Left cardiac atrium (tissue), 4 donors: ENCODE results near the gene SLC25A10. TPM values are rescaled to one million over a fixed set of nuclear protein-coding genes. Genes with fewer than 3 reads are reported as not detected.
"Not testable (repeated sequence)": the region's sequence is repeated elsewhere in the genome, so short reads cannot be mapped to it uniquely, and the experiment has no call there.

Source experiments
- ATAC-seq, 2 donors: fragments of 200-7000 bp; cut with Tn5 transposase; one replicate each; pipeline ENCODE4 v1.9.1; 2020; ENCODE audit warnings: mild to moderate bottlenecking in 2 of 2, moderate library complexity in 2 of 2
- DNase-seq: peaks from one replicate; pipeline ENCODE4 v3.0.0-alpha.2; 2020
- intact Hi-C, 2 donors: fragments of 100-400 bp; cut with DNase I; formaldehyde crosslinking; loops; one replicate each; pipeline versions ENCODE4 v1.14.1 to v1.15.1; 2022 to 2023
- microRNA-seq, 2 donors: library from miRNA; unstranded; fragments of <30 nt; microRNA quantifications; one replicate each; pipeline ENCODE4 v1.2.0, GENCODE V29; 2020
- total RNA-seq, 2 donors: library from RNA; stranded (reverse); fragmentation: NEBNext Ultra II Directional; extraction: Animal tissue kit (Norgen Biotek cat#: 25700); gene quantifications; one replicate each; pipeline ENCODE4 v1.2.1, GENCODE V29; 2021
- donor health status: DM: no; HTN: yes; CAD: no.
- donor health status: DM: no; HTN: yes; CAD: no; lungs with severe emphysema.
- donor health status: DM: yes; HTN: yes; CAD: no.
- donor health status: Dilated cardiomyopathy.

The SLC25A10 gene
- total RNA-seq, 2 donors from 2014 or later = 10.1 to 11.8 TPM

- intact Hi-C loops = no loop called here
- DNase-seq (no peak), ATAC-seq (no peak)
Observed at GRCh38 chr17:81737947-81738800, 26.1 kb downstream of the SLC25A10 start.

GRCh38 chr17:81738801-81739393, 26.8 kb downstream of the SLC25A10 start:
- ATAC-seq = no peak
- intact Hi-C loops = no loop called here
- no peak for DNase-seq

DNA sequence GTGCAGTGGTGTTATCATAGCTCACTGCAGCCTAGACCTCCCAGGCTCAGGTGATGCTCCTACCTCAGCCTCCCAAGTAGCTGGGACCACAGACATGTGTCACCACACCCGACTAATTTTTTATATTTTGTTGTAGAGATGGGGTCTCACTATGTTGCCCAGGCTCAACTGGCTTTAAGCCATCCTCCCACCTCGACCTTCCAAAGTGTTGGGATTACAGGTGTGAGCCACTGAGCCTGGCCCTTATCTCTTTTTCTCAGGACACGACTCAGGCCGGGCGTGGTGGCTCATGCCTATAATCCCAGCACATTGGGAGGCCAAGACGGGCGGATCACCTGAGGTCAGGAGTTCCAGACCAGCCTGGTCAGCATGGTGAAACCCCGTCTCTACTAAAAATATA, 27.5 kb downstream of the SLC25A10 start:
- not testable (repeated sequence) for DNase-seq

GRCh38 chr17:81740395-81740961, 28.4 kb downstream of the SLC25A10 start:
- ATAC-seq (no peak), DNase-seq (no peak)
- intact Hi-C loops = no loop called here

More for the DNA sequence above, 27.5 kb downstream of the SLC25A10 start:
- intact Hi-C loops, ATAC-seq: not testable (repeated sequence)

GRCh38 chr17:81741049-81741593, 29.0 kb downstream of the SLC25A10 start:
- intact Hi-C loops = no loop called here
- no peak for ATAC-seq
- no peak for DNase-seq

GRCh38 chr17:81741594-81742452, 29.7 kb downstream of the SLC25A10 start:
- intact Hi-C loops = no loop called here
- no peak for ATAC-seq
- no peak for DNase-seq

Small RNA genes within 50 kb of the gene (microRNA-seq; reads per million reads assigned to microRNA genes)
- 0 to 0.20 reads per million in 2 donors for gene MIR6786

Other genes starting within 250 kb of the SLC25A10 start
- gene ACTG1, start 199.5 kb upstream of the SLC25A10 start, total RNA-seq = 1,000 to 10,000 TPM in 1 of 2 donors, 100 to 1,000 TPM in 1; 663 to 1,095 TPM
- gene FSCN2, start 183.9 kb upstream of the SLC25A10 start, total RNA-seq = under 1 TPM; 0.38 to 0.39 TPM
- 10 to 100 TPM; 11.6 to 15.7 TPM for gene FAAP100, start 159.9 kb upstream of the SLC25A10 start, total RNA-seq
- gene NPLOC4, start 75.2 kb upstream of the SLC25A10 start, total RNA-seq = 10 to 100 TPM; 67.2 to 97.1 TPM
- gene TSPAN10, start 75.1 kb upstream of the SLC25A10 start, total RNA-seq = under 1 TPM; 0.16 to 0.50 TPM
- gene PDE6G, start 55.7 kb upstream of the SLC25A10 start, total RNA-seq = under 1 TPM in 1 of 2 donors, not detected in 1; 0.50 TPM
- 10 to 100 TPM; 20.9 to 23.6 TPM for gene OXLD1, start 45.7 kb upstream of the SLC25A10 start, total RNA-seq
- 1 to 10 TPM; 7.2 to 8.9 TPM for gene CCDC137, start 45.5 kb upstream of the SLC25A10 start, total RNA-seq
- 10 to 100 TPM; 12.2 to 22.3 TPM for gene ARL16, start 28.5 kb upstream of the SLC25A10 start, total RNA-seq
- gene HGS, start 28.3 kb upstream of the SLC25A10 start, total RNA-seq = 10 to 100 TPM; 42.3 to 52.6 TPM
- gene MRPL12, start 8.9 kb upstream of the SLC25A10 start, total RNA-seq = 100 to 1,000 TPM; 133 TPM
- gene GCGR, start 91.9 kb downstream of the SLC25A10 start, total RNA-seq = not detected
- 10 to 100 TPM; 83.9 to 98.0 TPM for gene MCRIP1, start 121.0 kb downstream of the SLC25A10 start, total RNA-seq
- gene PPP1R27, start 122.8 kb downstream of the SLC25A10 start, total RNA-seq = not detected
- gene P4HB, start 148.3 kb downstream of the SLC25A10 start, total RNA-seq = 100 to 1,000 TPM; 403 to 414 TPM
- 100 to 1,000 TPM; 168 to 252 TPM for gene ARHGDIA, start 159.1 kb downstream of the SLC25A10 start, total RNA-seq
- 10 to 100 TPM; 33.7 to 45.2 TPM for gene ALYREF, start 179.3 kb downstream of the SLC25A10 start, total RNA-seq
- gene ANAPC11, start 179.4 kb downstream of the SLC25A10 start, total RNA-seq = 100 to 1,000 TPM; 133 to 155 TPM
- gene NPB, start 190.0 kb downstream of the SLC25A10 start, total RNA-seq = under 1 TPM; 0.21 to 0.24 TPM
- 10 to 100 TPM; 21.8 to 22.2 TPM for gene PCYT2, start 199.1 kb downstream of the SLC25A10 start, total RNA-seq
- 1 to 10 TPM; 8.9 to 9.2 TPM for gene SIRT7, start 205.9 kb downstream of the SLC25A10 start, total RNA-seq
- gene MAFG, start 215.5 kb downstream of the SLC25A10 start, total RNA-seq = 10 to 100 TPM; 20.9 to 25.1 TPM
- 10 to 100 TPM in 1 of 2 donors, 1 to 10 TPM in 1; 9.6 to 10.5 TPM for gene PYCR1, start 225.0 kb downstream of the SLC25A10 start, total RNA-seq
- under 1 TPM in 1 of 2 donors, not detected in 1; 0.50 TPM for gene MYADML2, start 234.9 kb downstream of the SLC25A10 start, total RNA-seq
- not detected for gene NOTUM, start 248.9 kb downstream of the SLC25A10 start, total RNA-seq